Globus pallidus (tissue), 1 donor: ENCODE results near the gene LRRC36.
"Not testable (repeated sequence)": the region's sequence is repeated elsewhere in the genome, so short reads cannot be mapped to it uniquely, and the experiment has no call there.

Experiments used
- DNase-seq: peaks from one replicate; pipeline ENCODE4 v3.0.0-alpha.2; 2015; ENCODE audit warnings: low spot score

The LRRC36 gene

GRCh38 chr16:67403976-67404555, 77.5 kb downstream of the LRRC36 start:
- DNase-seq = no peak

GRCh38 chr16:67404740-67405226, 78.2 kb downstream of the LRRC36 start:
- DNase-seq = no peak

- no peak for DNase-seq
These were observed 78.7 kb downstream of the LRRC36 start for GRCh38 chr16:67405336-67405735.

GRCh38 chr16:67406111-67406971, 79.7 kb downstream of the LRRC36 start:
- DNase-seq = no peak

GRCh38 chr16:67407176-67407787, 80.7 kb downstream of the LRRC36 start:
- no peak for DNase-seq

GRCh38 chr16:67407788-67408452, 81.3 kb downstream of the LRRC36 start:
- no peak for DNase-seq

GRCh38 chr16:67409631-67410030, 83.0 kb downstream of the LRRC36 start:
- no peak for DNase-seq

- no peak for DNase-seq
These were observed 84.7 kb downstream of the LRRC36 start for GRCh38 chr16:67411339-67411738.

GRCh38 chr16:67412294-67412693, 85.7 kb downstream of the LRRC36 start:
- no peak for DNase-seq

GRCh38 chr16:67413978-67414911, 87.6 kb downstream of the LRRC36 start:
- DNase-seq = no peak

- DNase-seq = not testable (repeated sequence)
These were observed 88.8 kb downstream of the LRRC36 start for GRCh38 chr16:67415421-67415820.

- peak; percentile 64 for DNase-seq
These were observed 89.5 kb downstream of the LRRC36 start, which contains the start of gene ZDHHC1 for GRCh38 chr16:67415872-67416793. ZDHHC1 (minus strand) TSS chr16:67416477; CDS start chr16:67407775, 8,702 bp downstream.

- DNase-seq = no peak
These were observed 90.9 kb downstream of the LRRC36 start for GRCh38 chr16:67417333-67418061.

- no peak for DNase-seq
These were observed 92.9 kb downstream of the LRRC36 start for GRCh38 chr16:67419502-67419901.

GRCh38 chr16:67419931-67420330, 93.3 kb downstream of the LRRC36 start:
- DNase-seq = no peak

GRCh38 chr16:67421030-67421429, 94.4 kb downstream of the LRRC36 start:
- DNase-seq = no peak

- DNase-seq = no peak
These were observed 96.4 kb downstream of the LRRC36 start for GRCh38 chr16:67423015-67423414.

- DNase-seq = no peak
These were observed 97.1 kb downstream of the LRRC36 start for GRCh38 chr16:67423611-67424260.

- DNase-seq = no peak
These were observed 97.6 kb downstream of the LRRC36 start for GRCh38 chr16:67424261-67424615.
